GM18499 (cell line): ENCODE measurements around the gene MGST3.
"Not testable (repeated sequence)": the region's sequence is repeated elsewhere in the genome, so short reads cannot be mapped to it uniquely, and the experiment has no call there.

Source experiments
- ATAC-seq: cut with Tn5 transposase; IDR thresholded peaks from one replicate; pipeline ENCODE4 v1.9.1; 2021; ENCODE audit warnings: moderate number of reproducible peaks; ENCODE audit not compliant: insufficient read depth, unreplicated experiment

Gene MGST3

GRCh38 chr1:165648919-165649572 is 18.0 kb downstream of the MGST3 start:
- no peak for ATAC-seq

- no peak for ATAC-seq
Observed at GRCh38 chr1:165650981-165651625, 20.1 kb downstream of the MGST3 start.

GRCh38 chr1:165658766-165659580 is 27.9 kb downstream of the MGST3 start:
- not testable (repeated sequence) for ATAC-seq

- no peak for ATAC-seq
Observed at GRCh38 chr1:165659581-165659895, 28.5 kb downstream of the MGST3 start.

GRCh38 chr1:165661703-165662102 is 30.7 kb downstream of the MGST3 start:
- ATAC-seq, result no peak

- no peak for ATAC-seq
Observed at GRCh38 chr1:165662186-165662585, 31.2 kb downstream of the MGST3 start.

- no peak for ATAC-seq
Observed at GRCh38 chr1:165666152-165666825, 35.3 kb downstream of the MGST3 start.

- no peak for ATAC-seq
Observed at GRCh38 chr1:165668184-165668583, 37.1 kb downstream of the MGST3 start.

- ATAC-seq, result no peak
Observed at GRCh38 chr1:165671526-165671925, 40.5 kb downstream of the MGST3 start.

- ATAC-seq, result no peak
Observed at GRCh38 chr1:165674599-165674998, 43.6 kb downstream of the MGST3 start.

- ATAC-seq, result no peak
Observed at GRCh38 chr1:165675794-165676193, 44.8 kb downstream of the MGST3 start.

GRCh38 chr1:165678509-165678908 is 47.5 kb downstream of the MGST3 start:
- no peak for ATAC-seq

GRCh38 chr1:165679282-165680036 is 48.4 kb downstream of the MGST3 start:
- no peak for ATAC-seq

GRCh38 chr1:165680303-165680702 is 49.3 kb downstream of the MGST3 start:
- no peak for ATAC-seq

GRCh38 chr1:165680773-165681172 is 49.7 kb downstream of the MGST3 start:
- not testable (repeated sequence) for ATAC-seq

- ATAC-seq, result no peak
Observed at GRCh38 chr1:165683848-165684485, 52.9 kb downstream of the MGST3 start.

- ATAC-seq, result peak; percentile 65
Observed at GRCh38 chr1:165686121-165686970, 55.3 kb downstream of the MGST3 start.

- ATAC-seq, result peak; percentile 29
Observed at GRCh38 chr1:165686971-165687433, 56.0 kb downstream of the MGST3 start.

GRCh38 chr1:165688046-165688445 is 57.0 kb downstream of the MGST3 start:
- no peak for ATAC-seq
